Adrenal gland (tissue), 19 donors: Measurements from ENCODE around the gene SIMC1. TPM values are rescaled to one million over a fixed set of nuclear protein-coding genes. Genes with fewer than 3 reads are reported as not detected.
"Not testable (repeated sequence)": the region's sequence is repeated elsewhere in the genome, so short reads cannot be mapped to it uniquely, and the experiment has no call there.

Experiments used
- DNase-seq, 7 donors: peaks; one replicate each; pipeline ENCODE4 v3.0.0-alpha.2; 2019 to 2020
- H3K27ac ChIP-seq, 5 donors: fragments of 200-600 bp; sonication (generic) in 4 of 5; 1 replicate in 3 of 5; 2 replicates in 2 of 5; pipeline versions ENCODE4 v1.5.1 to v1.8.0; 2016 to 2020; ENCODE audit warnings: mild to moderate bottlenecking in 1 of 5
- H3K27me3 ChIP-seq: fragments of 200-600 bp; 2 replicates; pipeline ENCODE4 v1.8.0; 2021
- H3K36me3 ChIP-seq, 2 donors: fragments of 200-600 bp; replicated peaks in 1 of 2; 1 replicate in 1 of 2; 2 replicates in 1 of 2; pipeline versions ENCODE4 v1.5.1 to v1.8.0; 2018 to 2022
- H3K4me1 ChIP-seq, 2 donors: fragments of 200-600 bp; replicated peaks in 1 of 2; 1 replicate in 1 of 2; 2 replicates in 1 of 2; pipeline versions ENCODE4 v1.5.1 to v1.8.0; 2018 to 2021
- H3K4me3 ChIP-seq, 4 donors: fragments of 200-600 bp; sonication (generic) in 3 of 4; one replicate each; pipeline ENCODE4 v1.5.1; 2016 to 2018
- H3K9me3 ChIP-seq, 3 donors: fragments of 200-600 bp; sonication (generic) in 1 of 3; replicated peaks in 1 of 3; 1 replicate in 2 of 3; 2 replicates in 1 of 3; pipeline versions ENCODE4 v1.5.1 to v1.8.0; 2016 to 2021
- POLR2A ChIP-seq, 2 donors: fragments of 450-650 bp; IDR thresholded peaks; one replicate each; pipeline ENCODE4 v1.6.1; 2017; ENCODE audit warnings: antibody characterized with exemption in 2 of 2, mild to moderate bottlenecking in 2 of 2, moderate library complexity in 1 of 2
- WGBS, 4 donors: extraction: QIAGEN DNeasy Blood & Tissue Kit in 2 of 4; methylation state at CpG; one replicate each; pipeline versions ENCODE4 v1.1.5 to v1.1.7; 2013 to 2017; 5-methylcytosine and 5-hydroxymethylcytosine counted together
- intact Hi-C, 2 donors: fragments of 100-400 bp; cut with DNase I; formaldehyde crosslinking; loops; one replicate each; pipeline versions ENCODE4 v1.14.1 to v1.15.0; 2022 to 2023
- long read RNA-seq, 10 donors: library from polyadenylated mRNA in 3 of 10; unstranded in 2 of 10; stranded (forward) in 1 of 10; transcript quantifications; one replicate each; pipeline ENCODE4 v2.0.0 and lab custom pipeline, GENCODE V29; 2021 to 2026
- polyA plus RNA-seq, 3 donors: library from polyadenylated mRNA; stranded (reverse); fragments of 200-250 nt in 2 of 3; fragments of 350-450 nt in 1 of 3; fragmentation: Illumina TruSeq in 1 of 3; extraction: RNeasy Lipid Tissue Mini Kit (QIAGEN cat#74804) in 1 of 3; gene quantifications; one replicate each; pipeline ENCODE4 v1.2.3, GENCODE V29; 2013 to 2014
- total RNA-seq, 9 donors: library from RNA; depleted of rRNA in 4 of 9; stranded (reverse); fragments of >200 nt in 4 of 9; fragments of 120-200 nt in 1 of 9; fragmentation: NEBNext Ultra II Directional in 1 of 9; extraction: Animal tissue kit (Norgen Biotek cat#: 25700) in 1 of 9; gene quantifications; one replicate each; pipeline versions ENCODE4 v1.1.0 to v1.2.4, GENCODE V29; 2013 to 2023
- TF ChIP-seq, protein P1 (sequence below), 6 experiments: fragments of 450-650 bp in 4 of 6; fragments of 200-600 bp in 2 of 6; sonication (generic) in 1 of 6; IDR thresholded peaks; 1 replicate in 5 of 6; 2 replicates in 1 of 6; pipeline versions ENCODE4 v1.5.1 to v1.8.0; 2016 to 2021; ENCODE audit warnings: antibody characterized with exemption in 6 of 6, mild to moderate bottlenecking in 2 of 6, moderate library complexity in 1 of 6
- donor health status: healthy with polysubstance abuse.
- donor health status: Bipolar disorder and iron deficiency.
- donor health status: DM: yes; HTN: yes; CAD: no.
- donor health status: DM: no; HTN: no; CAD: no.
- donor health status: DM: no; HTN: no; CAD: no.
- donor health status: DM: yes; HTN: yes; CAD: no.

Gene SIMC1
- total RNA-seq: 10 to 100 TPM; 39.0 to 85.3 (median 48.4) TPM
- polyA plus RNA-seq: 10 to 100 TPM; 25.7 to 72.7 (median 43.5) TPM
- long read RNA-seq, donor 1, transcript SIMC1-203 (10 exons, 2,694 nt): major isoform, 5 of 46 reads
- long read RNA-seq, donor 1, partial matches to known transcripts: 40 of 46 reads
- long read RNA-seq, donor 1, other reads (novel, unspliced or antisense): 0 of 46 reads
- long read RNA-seq, donor 2, transcript SIMC1-203 (10 exons, 2,694 nt): major isoform, 6 of 76 reads
- long read RNA-seq, donor 2, partial matches to known transcripts: 68 of 76 reads
- long read RNA-seq, donor 2, other reads (novel, unspliced or antisense): 0 of 76 reads
- long read RNA-seq, donor 3, partial matches to known transcripts: 17 of 20 reads
- long read RNA-seq, donor 3, other reads (novel, unspliced or antisense): 0 of 20 reads
- long read RNA-seq, donor 4, transcript SIMC1-203 (10 exons, 2,694 nt): major isoform, 10 of 16 reads
- long read RNA-seq, donor 4, partial matches to known transcripts: 3 of 16 reads
- long read RNA-seq, donor 4, other reads (novel, unspliced or antisense): 1 of 16 reads
- long read RNA-seq, donor 5, transcript SIMC1-203 (10 exons, 2,694 nt): major isoform, 96 of 113 reads
- long read RNA-seq, donor 5, partial matches to known transcripts: 5 of 113 reads
- long read RNA-seq, donor 5, other reads (novel, unspliced or antisense): 11 of 113 reads
- long read RNA-seq, donor 6, partial matches to known transcripts: 5 of 8 reads
- long read RNA-seq, donor 6, other reads (novel, unspliced or antisense): 1 of 8 reads
- long read RNA-seq, donor 7, partial matches to known transcripts: 48 of 94 reads
- long read RNA-seq, donor 7, other reads (novel, unspliced or antisense): 45 of 94 reads
- long read RNA-seq, donor 8, transcript SIMC1-203 (10 exons, 2,694 nt): major isoform, 6 of 66 reads
- long read RNA-seq, donor 8, partial matches to known transcripts: 58 of 66 reads
- long read RNA-seq, donor 8, other reads (novel, unspliced or antisense): 0 of 66 reads
- long read RNA-seq, donor 9, partial matches to known transcripts: 82 of 83 reads
- long read RNA-seq, donor 9, other reads (novel, unspliced or antisense): 0 of 83 reads
- long read RNA-seq, donor 10, partial matches to known transcripts: 66 of 68 reads
- long read RNA-seq, donor 10, other reads (novel, unspliced or antisense): 0 of 68 reads

- 3 to 16% (median 8%) methylated on average over 7 to 62 of the region's 81 CpGs for WGBS, 4 donors
- peak within 1 kb of the TSS in 2 of 5 donors; percentile 69 to 74 for H3K27ac ChIP-seq
- DNase-seq: peak in 5 of 7 donors; percentile 31 to 72 (median 46)
Observed at GRCh38 chr5:176237971-176238644, at the start of gene SIMC1. SIMC1 (plus strand) TSS chr5:176238424; CDS start chr5:176238509, 85 bp downstream.

GRCh38 chr5:176188506-176189193, 49.6 kb upstream of the SIMC1 start:
- Histone ChIP-seq H3K4me1 (peaks cover 0 to 7% of the 10 kb centered on the region in 2 donors), H3K27me3 (no peaks in the 10 kb centered on the region), H3K4me3 (no peak overlapping the region), H3K27ac (no peak overlapping the region), H3K9me3 (no peaks in the 10 kb centered on the region), H3K36me3 (no peaks in the 10 kb centered on the region)
- TF ChIP-seq POLR2A (IDR thresholded peaks at IDR 0.05): no peak
- TF ChIP-seq, protein P1, sequence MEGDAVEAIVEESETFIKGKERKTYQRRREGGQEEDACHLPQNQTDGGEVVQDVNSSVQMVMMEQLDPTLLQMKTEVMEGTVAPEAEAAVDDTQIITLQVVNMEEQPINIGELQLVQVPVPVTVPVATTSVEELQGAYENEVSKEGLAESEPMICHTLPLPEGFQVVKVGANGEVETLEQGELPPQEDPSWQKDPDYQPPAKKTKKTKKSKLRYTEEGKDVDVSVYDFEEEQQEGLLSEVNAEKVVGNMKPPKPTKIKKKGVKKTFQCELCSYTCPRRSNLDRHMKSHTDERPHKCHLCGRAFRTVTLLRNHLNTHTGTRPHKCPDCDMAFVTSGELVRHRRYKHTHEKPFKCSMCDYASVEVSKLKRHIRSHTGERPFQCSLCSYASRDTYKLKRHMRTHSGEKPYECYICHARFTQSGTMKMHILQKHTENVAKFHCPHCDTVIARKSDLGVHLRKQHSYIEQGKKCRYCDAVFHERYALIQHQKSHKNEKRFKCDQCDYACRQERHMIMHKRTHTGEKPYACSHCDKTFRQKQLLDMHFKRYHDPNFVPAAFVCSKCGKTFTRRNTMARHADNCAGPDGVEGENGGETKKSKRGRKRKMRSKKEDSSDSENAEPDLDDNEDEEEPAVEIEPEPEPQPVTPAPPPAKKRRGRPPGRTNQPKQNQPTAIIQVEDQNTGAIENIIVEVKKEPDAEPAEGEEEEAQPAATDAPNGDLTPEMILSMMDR (IDR thresholded peaks at IDR 0.05): no peak
- intact Hi-C loops: no loop called here
- 45 to 62% (median 54%) methylated on average over 7 to 11 of the region's 11 CpGs for WGBS, 4 donors
- peak in 1 of 7 donors; percentile 19 for DNase-seq

More at GRCh38 chr5:176237971-176238644, at the start of gene SIMC1:
- H3K27me3 ChIP-seq, intact Hi-C loops, H3K4me1 ChIP-seq, H3K36me3 ChIP-seq, H3K9me3 ChIP-seq: not testable (repeated sequence)
- H3K4me3 ChIP-seq: peak within 1 kb of the TSS in 2 of 4 donors; percentile 34 to 68

DNA sequence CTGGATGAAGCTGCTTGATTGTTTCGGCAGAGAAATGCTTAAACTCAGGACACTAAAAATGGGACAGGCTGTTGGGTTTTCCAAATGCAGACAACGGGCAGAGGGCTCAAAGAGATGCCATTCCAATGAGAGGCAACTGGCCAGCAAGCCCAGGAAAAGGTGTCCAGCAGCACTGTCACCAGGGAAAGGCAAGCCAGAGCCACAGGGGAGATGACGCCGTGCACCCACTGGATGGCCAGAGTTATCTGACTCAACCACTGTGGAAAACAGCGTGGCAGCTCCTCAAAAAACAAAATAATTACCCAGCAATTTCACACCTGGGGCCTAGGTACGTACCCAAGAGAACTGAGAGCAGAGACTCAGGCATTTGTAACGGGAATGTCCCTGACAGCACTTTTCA, 48.4 kb upstream of the SIMC1 start:
- TF ChIP-seq, protein P1 (IDR thresholded peaks at IDR 0.05): no peak
- no peak for TF ChIP-seq POLR2A (IDR thresholded peaks at IDR 0.05)
- Histone ChIP-seq H3K4me1 (peaks cover 0 to 7% of the 10 kb centered on the region in 2 donors), H3K27ac (no peak overlapping the region), H3K36me3 (no peaks in the 10 kb centered on the region), H3K9me3 (no peaks in the 10 kb centered on the region), H3K4me3 (no peak overlapping the region), H3K27me3 (no peaks in the 10 kb centered on the region)
- 75 to 85% (median 80%) methylated on average over 7 of the region's 7 CpGs for WGBS, 4 donors
- DNase-seq: no peak
- intact Hi-C loops: no loop called here
